B cell (primary cell): ENCODE data around the gene RAB3IL1. TPM values are rescaled to one million over a fixed set of nuclear protein-coding genes. Genes with fewer than 3 reads are reported as not detected.
A peak's percentile ranks its signal among the peaks of the same experiment; 100 is the strongest.

Experiments used
- ATAC-seq: fragments of 200-7000 bp; cut with Tn5 transposase; one replicate; pipeline ENCODE4 v1.10.0; 2021; ENCODE audit warnings: low read depth, mild to moderate bottlenecking, moderate number of reproducible peaks, moderate library complexity
- CTCF ChIA-PET: fragments of 350-600 bp; sonication (Branson Sonifier 250); formaldehyde crosslinking; loops from one replicate; lab custom pipeline; 2021; ENCODE audit warnings: antibody characterized with exemption, inconsistent platforms; lab: Charles Lee
- POLR2A ChIA-PET: fragments of 350-600 bp; sonication (Branson Sonifier 250); formaldehyde crosslinking; loops from one replicate; lab custom pipeline; 2021; ENCODE audit warnings: antibody characterized with exemption; lab: Charles Lee
- DNase-seq: peaks from one replicate; pipeline ENCODE4 v3.0.0; 2013
- H2AFZ ChIP-seq: 2 replicates; pipeline ENCODE4 v1.6.1; 2012; ENCODE audit warnings: mild to moderate bottlenecking, low read depth, low read length; ENCODE audit not compliant: insufficient read depth, poor library complexity, severe bottlenecking
- H3K27ac ChIP-seq, 2 donors: 1 replicate in 1 of 2; 2 replicates in 1 of 2; pipeline ENCODE4 v1.5.1; 2012 to 2013; ENCODE audit warnings: low read length in 2 of 2, mild to moderate bottlenecking in 2 of 2, moderate library complexity in 1 of 2
- H3K27me3 ChIP-seq, 4 experiments: fragments of 200-600 bp in 1 of 4; sonication (generic) in 1 of 4; replicated peaks in 1 of 4; 1 replicate in 2 of 4; 2 replicates in 2 of 4; pipeline versions ENCODE4 v1.6.1 to v1.7.0; 2013 to 2016; ENCODE audit warnings: low read length in 3 of 4, mild to moderate bottlenecking in 2 of 4, mixed read lengths in 1 of 4, moderate library complexity in 1 of 4; ENCODE audit not compliant: insufficient read depth in 4 of 4, control insufficient read depth in 3 of 4; ENCODE audit errors: control extremely low read depth in 1 of 4
- H3K36me3 ChIP-seq, 2 experiments: replicated peaks in 1 of 2; 1 replicate in 1 of 2; 2 replicates in 1 of 2; pipeline versions ENCODE4 v1.6.1 to v1.7.1; 2013; ENCODE audit warnings: low read length in 1 of 2; ENCODE audit not compliant: insufficient read depth in 2 of 2, control insufficient read depth in 1 of 2; ENCODE audit errors: control extremely low read depth in 1 of 2, extremely low read depth in 1 of 2
- H3K4me1 ChIP-seq, 2 donors: fragments of 200-600 bp in 1 of 2; sonication (generic) in 1 of 2; 1 replicate in 1 of 2; 2 replicates in 1 of 2; pipeline versions ENCODE4 v1.5.1 to v1.6.1; 2013 to 2017; ENCODE audit warnings: low read length in 2 of 2; ENCODE audit not compliant: control insufficient read depth in 2 of 2, insufficient read depth in 2 of 2
- H3K4me2 ChIP-seq: replicated peaks from 2 replicates; pipeline ENCODE3; 2012; ENCODE audit warnings: mild to moderate bottlenecking, low read depth, low read length; ENCODE audit not compliant: poor library complexity, severe bottlenecking
- H3K4me3 ChIP-seq, 5 experiments: fragments of 200-600 bp in 1 of 5; sonication (generic) in 1 of 5; 1 replicate in 3 of 5; 2 replicates in 2 of 5; pipeline versions ENCODE4 v1.5.1 to v1.7.0; 2011 to 2016; ENCODE audit warnings: low read length in 4 of 5, mild to moderate bottlenecking in 4 of 5, low read depth in 2 of 5, control low read depth in 1 of 5, moderate library complexity in 1 of 5; ENCODE audit not compliant: insufficient read depth in 1 of 5; ENCODE audit errors: control extremely low read depth in 1 of 5, extremely low read depth in 1 of 5
- H3K79me2 ChIP-seq: fragments of 200-600 bp; sonication (generic); one replicate; pipeline ENCODE4 v1.6.0; 2016; ENCODE audit warnings: low read length; ENCODE audit not compliant: control insufficient read depth, insufficient read depth
- H3K9ac ChIP-seq: fragments of 200-600 bp; sonication (generic); 2 replicates; pipeline ENCODE4 v1.6.1; 2017; ENCODE audit warnings: mild to moderate bottlenecking, low read length, moderate library complexity
- H3K9me3 ChIP-seq, 3 donors: one replicate each; pipeline versions ENCODE4 v1.6.1 to v1.7.1; 2013; ENCODE audit warnings: low read length in 2 of 3; ENCODE audit not compliant: control insufficient read depth in 2 of 3, insufficient read depth in 1 of 3; ENCODE audit errors: control extremely low read depth in 1 of 3
- H4K20me1 ChIP-seq: 2 replicates; pipeline ENCODE4 v1.6.0; 2012; ENCODE audit warnings: mild to moderate bottlenecking, low read length; ENCODE audit not compliant: insufficient read depth, control insufficient read depth, poor library complexity, severe bottlenecking
- H3K27ac Mint-ChIP-seq: one replicate; pipeline ENCODE4 v1.8.0; 2021; ENCODE audit warnings: mixed read lengths
- H3K27me3 Mint-ChIP-seq: one replicate; pipeline ENCODE4 v1.8.0; 2021; ENCODE audit warnings: mixed read lengths
- H3K4me1 Mint-ChIP-seq: one replicate; pipeline ENCODE4 v1.8.0; 2021; ENCODE audit warnings: mixed read lengths
- H3K4me3 Mint-ChIP-seq: one replicate; pipeline ENCODE4 v1.8.0; 2021; ENCODE audit warnings: mixed read lengths
- H3K9me3 Mint-ChIP-seq: one replicate; pipeline ENCODE4 v1.8.0; 2022; ENCODE audit warnings: mixed read lengths; ENCODE audit not compliant: insufficient read depth
- EZH2 ChIP-seq: IDR thresholded peaks from 2 replicates; pipeline ENCODE4 v1.6.1; 2012; ENCODE audit warnings: borderline replicate concordance, low read depth, mild to moderate bottlenecking, moderate library complexity, low read length; ENCODE audit not compliant: insufficient read depth, poor library complexity, severe bottlenecking
- WGBS: methylation state at CpG from one replicate; pipeline ENCODE4 v1.1.5; 2013; ENCODE audit warnings: missing lambda C conversion rate; ENCODE audit not compliant: insufficient coverage; 5-methylcytosine and 5-hydroxymethylcytosine counted together
- intact Hi-C: fragments of 100-400 bp; cut with micrococcal nuclease; formaldehyde crosslinking; loops from one replicate; pipeline ENCODE4 v1.10.0; 2022
- polyA plus RNA-seq: library from polyadenylated mRNA; depleted of rRNA; stranded (reverse); fragments of >200 nt; gene quantifications from 2 replicates; pipeline ENCODE4 v1.2.3, GENCODE V29; 2012
- total RNA-seq, 2 donors: library from RNA; stranded (reverse); fragments of 120-200 nt in 1 of 2; gene quantifications; 1 replicate in 1 of 2; 2 replicates in 1 of 2; pipeline versions ENCODE4 v1.2.3 to v1.2.4, GENCODE V29; 2013 to 2022
- TF ChIP-seq, protein P1 (sequence below): fragments of 200-600 bp; IDR thresholded peaks from one replicate; pipeline ENCODE4 v1.8.0; 2022; ENCODE audit warnings: antibody characterized with exemption, mild to moderate bottlenecking

RAB3IL1 gene
- total and polyA plus RNA-seq, 2 donors (not counting 1 experiment from before 2014, with no cell fraction given) = 0.27 TPM; not detected in 1

DNA sequence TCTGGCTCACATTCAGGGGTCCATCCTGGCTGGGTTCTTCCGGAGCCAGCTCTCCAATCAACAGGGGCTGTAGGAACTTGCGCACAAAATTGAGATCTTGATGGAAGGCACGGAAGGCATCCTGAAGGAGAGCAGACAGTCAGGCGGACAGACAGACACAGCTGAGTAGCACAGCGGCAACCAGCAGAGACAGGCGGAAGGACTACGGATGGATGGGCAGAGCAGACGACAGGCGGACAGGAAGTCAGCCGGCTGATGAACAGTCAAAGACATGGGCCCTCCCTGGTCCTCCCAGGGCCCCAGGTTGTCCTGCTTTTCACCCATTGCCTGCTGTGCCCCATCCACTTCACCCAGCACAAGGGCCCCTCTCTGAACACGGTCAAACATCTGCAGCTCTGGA lies 37.3 kb downstream of the RAB3IL1 start:
- Histone ChIP-seq H3K27me3 (no peaks in the 10 kb centered on the region), H3K4me1 (peaks cover 29 to 53% of the 10 kb centered on the region in 2 donors), H3K4me2 (peak overlapping the region; percentile 75), H3K27ac (peak overlapping the region; percentile 67 to 84), H3K36me3 (peaks cover 0 to 14% of the 10 kb centered on the region in 2 experiments), H3K9ac (peak overlapping the region; percentile 66), H4K20me1 (no peaks in the 10 kb centered on the region), H2AFZ (peak overlapping the region; percentile 58), H3K9me3 (peaks cover 0 to 4% (median 0%) of the 10 kb centered on the region in 3 donors), H3K4me3 (peak overlapping the region; percentile 2 to 63 (median 39)), H3K79me2 (peaks cover 6% of the 10 kb centered on the region)
- no peak for TF ChIP-seq EZH2
- TF ChIP-seq, protein P1, sequence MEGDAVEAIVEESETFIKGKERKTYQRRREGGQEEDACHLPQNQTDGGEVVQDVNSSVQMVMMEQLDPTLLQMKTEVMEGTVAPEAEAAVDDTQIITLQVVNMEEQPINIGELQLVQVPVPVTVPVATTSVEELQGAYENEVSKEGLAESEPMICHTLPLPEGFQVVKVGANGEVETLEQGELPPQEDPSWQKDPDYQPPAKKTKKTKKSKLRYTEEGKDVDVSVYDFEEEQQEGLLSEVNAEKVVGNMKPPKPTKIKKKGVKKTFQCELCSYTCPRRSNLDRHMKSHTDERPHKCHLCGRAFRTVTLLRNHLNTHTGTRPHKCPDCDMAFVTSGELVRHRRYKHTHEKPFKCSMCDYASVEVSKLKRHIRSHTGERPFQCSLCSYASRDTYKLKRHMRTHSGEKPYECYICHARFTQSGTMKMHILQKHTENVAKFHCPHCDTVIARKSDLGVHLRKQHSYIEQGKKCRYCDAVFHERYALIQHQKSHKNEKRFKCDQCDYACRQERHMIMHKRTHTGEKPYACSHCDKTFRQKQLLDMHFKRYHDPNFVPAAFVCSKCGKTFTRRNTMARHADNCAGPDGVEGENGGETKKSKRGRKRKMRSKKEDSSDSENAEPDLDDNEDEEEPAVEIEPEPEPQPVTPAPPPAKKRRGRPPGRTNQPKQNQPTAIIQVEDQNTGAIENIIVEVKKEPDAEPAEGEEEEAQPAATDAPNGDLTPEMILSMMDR = no peak
- 24% methylated on average over 11 of the region's 11 CpGs for WGBS
- H3K27me3 Mint-ChIP-seq = no peaks in the 10 kb centered on the region
- H3K27ac Mint-ChIP-seq = peak overlapping the region; percentile 95
- H3K4me1 Mint-ChIP-seq = peaks cover 54% of the 10 kb centered on the region
- H3K9me3 Mint-ChIP-seq = no peaks in the 10 kb centered on the region
- ChIA-PET POLR2A (interaction anchor here (0.7 to 2.2 kb wide), 7 partner anchors 10 to 202 kb away, joined by 3 to 12 read pairs (median 4); no protein-coding TSS in a partner anchor), CTCF (interaction anchor here (0.7 to 17.9 kb wide), 13 partner anchors 10 to 228 kb away, joined by 3 to 307 read pairs (median 13); partner anchors contain the start of genes BEST1 and FADS3)
- DNase-seq (peak; percentile 64), ATAC-seq (peak; percentile 67)
- intact Hi-C loops = loop anchor here (1.0 to 2.0 kb wide), 3 partner anchors 11 to 675 kb away; partner anchors contain the start of gene FADS3
- peak overlapping the region; percentile 95 for H3K4me3 Mint-ChIP-seq

DNA sequence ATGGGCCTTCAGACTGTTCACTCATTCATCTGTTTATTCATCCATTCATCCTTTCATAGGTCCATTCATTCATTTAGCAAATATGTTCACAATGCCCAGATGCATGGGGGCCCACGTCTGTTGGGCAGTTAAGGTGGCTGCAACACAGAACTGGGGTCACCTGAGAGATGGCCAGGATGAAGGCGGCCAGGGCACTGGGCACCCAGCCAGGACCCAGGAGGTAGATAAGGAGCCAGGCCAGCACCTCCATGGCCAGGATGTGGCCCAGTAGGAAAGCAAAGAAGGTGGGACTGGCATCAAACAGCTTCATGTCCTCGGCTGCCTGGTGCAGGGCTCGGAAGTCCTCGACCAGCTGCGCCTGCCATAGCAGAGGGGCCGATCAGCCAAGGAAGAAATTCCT lies 38.2 kb downstream of the RAB3IL1 start:
- TF ChIP-seq, protein P1 = no peak
- no peak for TF ChIP-seq EZH2
- H2AFZ ChIP-seq = no peak overlapping the region
- no peak overlapping the region for H3K4me3 ChIP-seq
- H3K36me3 ChIP-seq = peaks cover 0 to 14% of the 10 kb centered on the region in 2 experiments
- ATAC-seq (no peak), DNase-seq (no peak)
- H3K9me3 Mint-ChIP-seq = no peaks in the 10 kb centered on the region
- H3K9me3 ChIP-seq = peaks cover 0 to 4% (median 0%) of the 10 kb centered on the region in 3 donors
- H3K27ac ChIP-seq = no peak overlapping the region
- H3K27me3 Mint-ChIP-seq = no peaks in the 10 kb centered on the region
- peak overlapping the region; percentile 95 for H3K4me3 Mint-ChIP-seq
- 89% methylated on average over 4 of the region's 7 CpGs for WGBS
- H3K27ac Mint-ChIP-seq = peak overlapping the region; percentile 50
- H3K4me1 Mint-ChIP-seq = peaks cover 51% of the 10 kb centered on the region
- H3K79me2 ChIP-seq = no peaks in the 10 kb centered on the region
- H3K9ac ChIP-seq = no peak overlapping the region
- H3K27me3 ChIP-seq = no peaks in the 10 kb centered on the region
- no peaks in the 10 kb centered on the region for H4K20me1 ChIP-seq
- CTCF ChIA-PET = interaction anchor here (0.9 to 17.9 kb wide), 9 partner anchors 9 to 229 kb away, joined by 3 to 307 read pairs (median 19); partner anchors contain the start of genes BEST1 and FADS3
- peak overlapping the region; percentile 75 for H3K4me2 ChIP-seq
- POLR2A ChIA-PET = interaction anchor here (1.3 to 2.2 kb wide), 5 partner anchors 11 to 89 kb away, joined by 3 to 12 read pairs (median 5); no protein-coding TSS in a partner anchor
- H3K4me1 ChIP-seq = peaks cover 29 to 52% of the 10 kb centered on the region in 2 donors
- intact Hi-C loops = no loop called here
